HepG2 (cell line): ENCODE data around the gene RAB11FIP5. TPM values are rescaled to one million over a fixed set of nuclear protein-coding genes. Genes with fewer than 3 reads are reported as not detected.

ENCODE experiments used
- AGO2 ChIP-seq: fragments of 200-400 bp; formaldehyde crosslinking; optimal IDR thresholded peaks from 2 replicates; pipeline ENCODE3; 2017; ENCODE audit warnings: mild to moderate bottlenecking, low read depth, low read length, moderate library complexity
- EHMT2 ChIP-seq: fragments of 200-600 bp; sonication (generic); IDR thresholded peaks from 2 replicates; pipeline ENCODE4 v1.7.0; 2017; ENCODE audit warnings: antibody characterized with exemption, low read depth, low read length, borderline replicate concordance
- ELF1 ChIP-seq: sonication (generic); formaldehyde crosslinking; IDR thresholded peaks from 2 replicates; pipeline ENCODE4 v1.4.0; 2020; ENCODE audit warnings: missing genetic modification reagents
- MBNL3 ChIP-seq: fragments of 250-450 bp; sonication (Bioruptor Pico); conservative IDR thresholded peaks from 2 replicates; pipeline ENCODE4 v1.8.0; 2022; ENCODE audit warnings: mild to moderate bottlenecking, inconsistent platforms
- PRMT3 ChIP-seq: sonication (generic); formaldehyde crosslinking; IDR thresholded peaks from 2 replicates; pipeline ENCODE4 v1.8.1; 2022; ENCODE audit warnings: low read depth, mild to moderate bottlenecking, moderate library complexity, missing genetic modification reagents, borderline replicate concordance
- REXO4 ChIP-seq: sonication (generic); formaldehyde crosslinking; IDR thresholded peaks from 2 replicates; pipeline ENCODE4 v1.8.0; 2022; ENCODE audit warnings: missing genetic modification reagents, mild to moderate bottlenecking, borderline replicate concordance
- UBTF ChIP-seq: sonication (generic); formaldehyde crosslinking; IDR thresholded peaks from 2 replicates; pipeline ENCODE4 v1.4.0; 2020; ENCODE audit warnings: mild to moderate bottlenecking, missing genetic modification reagents
- ZBTB7A ChIP-seq: sonication (generic); formaldehyde crosslinking; IDR thresholded peaks from 2 replicates; pipeline ENCODE4 v1.8.0; 2022; ENCODE audit warnings: mild to moderate bottlenecking, missing genetic modification reagents
- ZC3H13 ChIP-seq: sonication (generic); formaldehyde crosslinking; IDR thresholded peaks from 2 replicates; pipeline ENCODE4 v1.8.1; 2023; ENCODE audit warnings: mild to moderate bottlenecking, missing genetic modification reagents, moderate library complexity
- ZFY ChIP-seq: sonication (generic); formaldehyde crosslinking; IDR thresholded peaks from 2 replicates; pipeline ENCODE4 v1.4.0; 2020; ENCODE audit warnings: missing genetic modification reagents
- ZNF20 ChIP-seq: sonication (generic); formaldehyde crosslinking; IDR thresholded peaks from 2 replicates; pipeline ENCODE4 v1.4.0; 2020; ENCODE audit warnings: mild to moderate bottlenecking, moderate library complexity, missing genetic modification reagents
- ZNF691 ChIP-seq: sonication (generic); formaldehyde crosslinking; IDR thresholded peaks from 2 replicates; pipeline ENCODE4 v1.4.0; 2020; ENCODE audit warnings: missing genetic modification reagents, low read depth, mild to moderate bottlenecking, borderline replicate concordance
- ZNF790 ChIP-seq: sonication (generic); formaldehyde crosslinking; IDR thresholded peaks from 2 replicates; pipeline ENCODE4 v1.8.0; 2022; ENCODE audit warnings: missing genetic modification reagents, mild to moderate bottlenecking, borderline replicate concordance
- polyA plus RNA-seq, 8 experiments: library from polyadenylated mRNA; depleted of rRNA in 3 of 8; stranded (reverse) in 7 of 8; unstranded in 1 of 8; fragments of >200 nt; fragmentation: Illumina TruSeq in 4 of 8; extraction: Trizol in 4 of 8; gene quantifications; 2 replicates each; pipeline versions ENCODE4 v1.2.1 to v1.2.3, GENCODE V29; 2011 to 2016; ENCODE audit warnings: low read depth in 4 of 8, missing spikeins in 1 of 8, mixed read lengths in 1 of 8; ENCODE audit not compliant: insufficient read depth in 1 of 8
- total RNA-seq, 5 experiments: library from RNA; depleted of rRNA; stranded (reverse); fragments of >200 nt; fragmentation: Illumina TruSeq; extraction: Trizol; gene quantifications; 2 replicates each; pipeline ENCODE4 v1.2.3, GENCODE V29; 2016; ENCODE audit warnings: low read depth in 1 of 5

Gene RAB11FIP5
- total and polyA plus RNA-seq, 2 of the 13 experiments (the other 11 are each of a cell fraction or from before 2014, with no cell fraction given) = 9.4 to 22.9 TPM

DNA sequence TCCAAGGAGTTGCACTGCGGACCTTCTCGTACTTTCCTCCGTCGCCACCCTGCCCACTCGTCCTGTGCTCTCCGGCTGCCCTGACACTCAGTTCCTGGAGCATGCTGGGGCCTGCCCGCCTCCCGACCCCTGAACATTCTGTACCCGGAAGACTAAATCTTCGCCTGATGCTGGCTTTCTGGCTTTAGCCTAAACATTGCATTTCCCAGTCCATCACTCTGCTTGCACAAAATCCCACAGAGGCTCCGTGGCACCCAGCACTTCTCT, 40.7 kb downstream of the RAB11FIP5 start (continued):
- TF ChIP-seq ZNF691 (CRISPR knock-in tag) (no peak), ZNF790 (no peak), ZBTB7A (0 out of 2 replicates have a peak, but pooled peaks have one; percentile 44), PRMT3 (CRISPR knock-in tag) (no peak), UBTF (no peak), ZFY (no peak), EHMT2 (no peak), ELF1 (peak; percentile 70), MBNL3 (CRISPR knock-in tag) (no peak), REXO4 (CRISPR knock-in tag) (no peak), ZNF20 (CRISPR knock-in tag) (no peak), ZC3H13 (no peak), AGO2 (no peak)
